GM12878 (cell line): ENCODE data around the gene AGBL1. TPM values are rescaled to one million over a fixed set of nuclear protein-coding genes. Genes with fewer than 3 reads are reported as not detected.

Experiments used
- ATAC-seq: fragments of 200-7000 bp; cut with Tn5 transposase; 3 replicates; pipeline ENCODE4 v1.9.1; 2020; ENCODE audit warnings: mild to moderate bottlenecking, moderate library complexity
- BruUV-seq: library from RNA; stranded (reverse); fragments of 400-500 nt; replicated peaks from 2 replicates; lab custom pipeline; 2021; lab: Mats Ljungman, UMichigan
- CTCF ChIA-PET: fragments of 300-600 bp; sonication (Branson Sonifier 250); formaldehyde crosslinking; extraction: SDS; loops from one replicate; lab custom pipeline; 2021; ENCODE audit warnings: inconsistent platforms; lab: Yijun Ruan, JAX
- POLR2A ChIA-PET: fragments of 350-600 bp; formaldehyde crosslinking; extraction: SDS; loops from one replicate; lab custom pipeline; 2021; ENCODE audit warnings: inconsistent platforms; lab: Charles Lee
- RAD21 ChIA-PET: fragments of 300-600 bp; sonication (Branson Sonifier 250); formaldehyde crosslinking; loops from one replicate; lab custom pipeline; 2023; ENCODE audit warnings: antibody characterized with exemption; ENCODE audit not compliant: unreplicated experiment; lab: Charles Lee
- SMC1A ChIA-PET: fragments of 300-600 bp; sonication (Branson Sonifier 250); formaldehyde crosslinking; loops from one replicate; lab custom pipeline; 2023; ENCODE audit not compliant: unreplicated experiment, uncharacterized antibody; lab: Charles Lee
- DNase-seq: peaks from one replicate; pipeline ENCODE4 v3.0.0-alpha.2; 2011; ENCODE audit warnings: low read depth, low spot score
- FAIRE-seq: peaks from 3 replicates; lab custom pipeline; 2011; peaks lifted over from hg19 to GRCh38; lab: Jason Lieb, UNC
- H2AFZ ChIP-seq: 2 replicates; pipeline ENCODE4 v1.6.0; 2011; ENCODE audit warnings: low read depth, low read length, control low read depth; ENCODE audit not compliant: control insufficient read depth
- H3K27ac ChIP-seq: 2 replicates; pipeline ENCODE4 v1.5.1; 2011; ENCODE audit warnings: control low read depth; ENCODE audit not compliant: control insufficient read depth, insufficient read depth
- H3K27me3 ChIP-seq, 2 experiments: replicated peaks in 1 of 2; 2 replicates each; pipeline versions ENCODE4 v1.6.0 to v1.6.1; 2011; ENCODE audit warnings: low read length in 1 of 2; ENCODE audit not compliant: control insufficient read depth in 2 of 2, insufficient read depth in 2 of 2
- H3K36me3 ChIP-seq, 2 experiments: 2 replicates each; pipeline ENCODE4 v1.5.1; 2011; ENCODE audit warnings: low read length in 1 of 2; ENCODE audit not compliant: control insufficient read depth in 2 of 2, insufficient read depth in 2 of 2
- H3K4me1 ChIP-seq: 2 replicates; pipeline ENCODE4 v1.6.1; 2011; ENCODE audit warnings: mild to moderate bottlenecking, low read length, moderate library complexity, mixed read lengths; ENCODE audit not compliant: control insufficient read depth, insufficient read depth
- H3K4me2 ChIP-seq: 2 replicates; pipeline ENCODE4 v1.6.0; 2011; ENCODE audit warnings: control low read depth; ENCODE audit not compliant: control insufficient read depth, insufficient read depth
- H3K4me3 ChIP-seq: fragments of 200-600 bp; sonication (generic); 2 replicates; pipeline ENCODE4 v1.5.1; 2016
- H3K79me2 ChIP-seq: 2 replicates; pipeline ENCODE4 v1.6.0; 2011; ENCODE audit warnings: low read length; ENCODE audit not compliant: control insufficient read depth, insufficient read depth
- H3K9ac ChIP-seq: 2 replicates; pipeline ENCODE4 v1.8.0; 2011; ENCODE audit warnings: low read length, control low read depth, mixed read lengths; ENCODE audit not compliant: control insufficient read depth, insufficient read depth
- H3K9me3 ChIP-seq: replicated peaks from 3 replicates; pipeline ENCODE4 v1.5.1; 2011; ENCODE audit warnings: mild to moderate bottlenecking, low read length; ENCODE audit not compliant: control insufficient read depth, insufficient read depth
- H4K20me1 ChIP-seq: 2 replicates; pipeline ENCODE4 v1.6.0; 2011; ENCODE audit not compliant: control insufficient read depth, insufficient read depth
- BRCA1 ChIP-seq: IDR thresholded peaks from 2 replicates; pipeline ENCODE4 v1.6.1; 2011; ENCODE audit warnings: low read depth, low read length, improper control_type of control experiment
- CUX1 ChIP-seq: IDR thresholded peaks from 2 replicates; pipeline ENCODE4 v1.6.1; 2012; ENCODE audit warnings: improper control_type of control experiment, low read depth, low read length; ENCODE audit not compliant: insufficient replicate concordance
- JUND ChIP-seq: IDR thresholded peaks from 2 replicates; pipeline ENCODE4 v1.6.1; 2012; ENCODE audit warnings: low read depth, mild to moderate bottlenecking, low read length, improper control_type of control experiment, moderate library complexity
- MEF2B ChIP-seq: fragments of 450-650 bp; IDR thresholded peaks from 2 replicates; pipeline ENCODE4 v1.6.1; 2018; ENCODE audit warnings: mild to moderate bottlenecking, moderate library complexity; ENCODE audit not compliant: partially characterized antibody, poor library complexity, severe bottlenecking
- PAX5 ChIP-seq: IDR thresholded peaks from 2 replicates; pipeline ENCODE4 v1.6.1; 2011; ENCODE audit warnings: low read depth, low read length, borderline replicate concordance
- SMC3 ChIP-seq: IDR thresholded peaks from 2 replicates; pipeline ENCODE4 v1.6.1; 2011; ENCODE audit warnings: low read length, improper control_type of control experiment, borderline replicate concordance
- SPI1 ChIP-seq: IDR thresholded peaks from 2 replicates; pipeline ENCODE4 v1.6.1; 2011; ENCODE audit warnings: low read depth, mild to moderate bottlenecking, low read length, moderate library complexity, borderline replicate concordance; ENCODE audit not compliant: insufficient read depth
- TCF12 ChIP-seq: IDR thresholded peaks from 2 replicates; pipeline ENCODE4 v1.6.1; 2011; ENCODE audit warnings: low read depth, mild to moderate bottlenecking, low read length
- ZNF622 ChIP-seq: fragments of 450-650 bp; IDR thresholded peaks from 2 replicates; pipeline ENCODE4 v1.6.1; 2017; ENCODE audit warnings: mild to moderate bottlenecking, inconsistent platforms
- WGBS: methylation state at CpG from one replicate; pipeline ENCODE4 v1.1.6; 2016; ENCODE audit warnings: low lambda C conversion rate; ENCODE audit not compliant: insufficient replicate concordance, insufficient coverage; ENCODE audit errors: missing lambda C conversion rate; 5-methylcytosine and 5-hydroxymethylcytosine counted together
- in situ Hi-C: fragments of 300-500 bp; cut with MboI; formaldehyde crosslinking; loops from 9 replicates; pipeline ENCODE4 v1.14.3; 2018; ENCODE audit warnings: mixed read lengths
- intact Hi-C: fragments of 100-400 bp; cut with micrococcal nuclease; formaldehyde crosslinking; loops from one replicate; pipeline ENCODE4 v1.14.2; 2022; ENCODE audit not compliant: unreplicated experiment
- polyA plus RNA-seq, 11 experiments: library from polyadenylated mRNA; depleted of rRNA in 4 of 11; unstranded in 6 of 11; stranded (reverse) in 5 of 11; fragments of >200 nt; fragmentation: Nextera tagmentation in 4 of 11; fragmentation: Illumina TruSeq in 1 of 11; extraction: Ambion mirVana in 4 of 11; extraction: Trizol in 1 of 11; gene quantifications; 1 replicate in 1 of 11; 2 replicates in 10 of 11; pipeline versions ENCODE4 v1.2.1 to v1.2.3, GENCODE V29; 2011 to 2016; ENCODE audit warnings: inconsistent platforms in 2 of 11, missing spikeins in 2 of 11, low read depth in 1 of 11
- total RNA-seq, 4 experiments: library from RNA; depleted of rRNA in 3 of 4; stranded (reverse); fragments of >200 nt in 3 of 4; fragmentation: Illumina TruSeq in 1 of 4; extraction: Trizol in 1 of 4; gene quantifications; 2 replicates each; pipeline versions ENCODE4 v1.2.1 to v1.2.3, GENCODE V29; 2013 to 2021
- TF ChIP-seq, protein P1 (sequence below): fragments of 450-650 bp; IDR thresholded peaks from 2 replicates; pipeline ENCODE4 v1.6.1; 2014; ENCODE audit warnings: mild to moderate bottlenecking
- TF ChIP-seq, protein P2 (sequence below), 3 experiments: IDR thresholded peaks in 2 of 3; conservative IDR thresholded peaks in 1 of 3; 2 replicates each; pipeline ENCODE4 v1.5.1; 2011; ENCODE audit warnings: low read depth in 3 of 3, low read length in 3 of 3, mild to moderate bottlenecking in 3 of 3, control low read depth in 2 of 3, moderate library complexity in 2 of 3, inconsistent platforms in 1 of 3, mixed read lengths in 1 of 3; ENCODE audit not compliant: control insufficient read depth in 2 of 3, insufficient read depth in 1 of 3; ENCODE audit errors: extremely low read depth in 1 of 3

Gene AGBL1
- total and polyA plus RNA-seq, 10 of the 15 experiments (the other 5 are each of a cell fraction or from before 2014, with no cell fraction given), result not detected

DNA sequence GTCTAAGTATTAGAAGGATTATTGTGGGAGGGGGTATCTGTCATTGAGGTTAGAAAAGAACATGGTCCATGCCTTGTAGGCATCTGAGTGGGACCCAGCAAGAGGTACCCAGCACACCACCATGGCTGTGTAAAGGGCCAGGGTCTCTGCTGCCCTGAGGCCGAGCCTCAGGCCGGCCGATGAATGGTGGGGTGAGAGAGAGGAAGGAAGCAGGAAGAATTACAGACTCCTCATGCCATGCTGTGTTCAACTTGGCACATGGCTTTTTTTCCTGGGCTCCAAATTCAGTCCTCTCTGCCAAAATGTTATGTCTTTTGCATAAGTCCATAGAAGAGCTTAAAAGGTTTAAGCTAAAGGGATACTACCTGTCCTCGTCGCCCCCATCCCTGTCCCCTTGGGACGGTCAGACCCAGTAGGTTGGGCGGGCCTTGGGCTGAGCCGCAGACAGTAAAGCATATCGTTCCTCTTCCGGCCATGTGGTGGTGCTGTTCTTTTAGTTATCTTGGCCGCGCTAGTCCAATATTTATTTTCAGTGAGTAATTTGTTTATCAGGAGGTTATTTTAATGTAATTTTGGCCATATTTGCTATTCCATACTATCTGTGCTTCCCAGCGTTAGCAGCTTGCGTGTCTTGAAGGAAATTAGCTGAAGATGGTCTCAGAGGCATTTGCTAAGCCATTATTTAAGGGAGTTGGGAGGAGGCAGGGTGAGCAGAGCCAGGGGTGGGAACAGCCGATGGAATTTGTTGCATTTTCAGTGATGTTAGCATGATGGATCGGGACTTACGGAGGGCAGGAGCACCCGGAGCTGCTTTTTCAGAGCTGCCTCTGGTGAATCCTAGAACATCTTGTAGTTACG, 152.4 kb downstream of the AGBL1 start:
- no peaks in the 10 kb centered on the region for H3K36me3 ChIP-seq
- H3K27me3 ChIP-seq, result no peaks in the 10 kb centered on the region
- ATAC-seq (peak; percentile 74), DNase-seq (no peak), FAIRE-seq (peak; percentile 52)
- no peak overlapping the region for H3K9ac ChIP-seq
- H3K4me1 ChIP-seq, result no peaks in the 10 kb centered on the region
- ChIA-PET POLR2A (no interaction called here), SMC1A (interaction anchor here (0.6 to 5.1 kb wide), 7 partner anchors 9 to 511 kb away, joined by 3 to 28 read pairs (median 3); no protein-coding TSS in a partner anchor), CTCF (interaction anchor here (0.6 to 5.0 kb wide), 11 partner anchors 11 to 1076 kb away, joined by 3 to 41 read pairs (median 3); no protein-coding TSS in a partner anchor), RAD21 (interaction anchor here (0.9 to 1.5 kb wide), 2 partner anchors 511 to 512 kb away, joined by 4 to 6 read pairs; no protein-coding TSS in a partner anchor)
- in situ Hi-C loops (no loop called here), intact Hi-C loops (loop anchor here (5.0 kb wide), 1 partner anchor 510 kb away; no protein-coding TSS in a partner anchor)
- no peak overlapping the region for H3K27ac ChIP-seq
- H2AFZ ChIP-seq, result no peak overlapping the region
- H3K4me2 ChIP-seq, result no peak overlapping the region
- WGBS, result 4% methylated on average over 19 of the region's 19 CpGs
- H3K4me3 ChIP-seq, result no peak overlapping the region
- no peaks in the 10 kb centered on the region for H3K9me3 ChIP-seq
- BruUV-seq, result no TSS peak
- H4K20me1 ChIP-seq, result no peaks in the 10 kb centered on the region
- H3K79me2 ChIP-seq, result no peaks in the 10 kb centered on the region
- TF ChIP-seq MEF2B, result no peak
- no peak for TF ChIP-seq TCF12
- no peak for TF ChIP-seq ZNF622
- TF ChIP-seq BRCA1, result no peak
- TF ChIP-seq, protein P1, sequence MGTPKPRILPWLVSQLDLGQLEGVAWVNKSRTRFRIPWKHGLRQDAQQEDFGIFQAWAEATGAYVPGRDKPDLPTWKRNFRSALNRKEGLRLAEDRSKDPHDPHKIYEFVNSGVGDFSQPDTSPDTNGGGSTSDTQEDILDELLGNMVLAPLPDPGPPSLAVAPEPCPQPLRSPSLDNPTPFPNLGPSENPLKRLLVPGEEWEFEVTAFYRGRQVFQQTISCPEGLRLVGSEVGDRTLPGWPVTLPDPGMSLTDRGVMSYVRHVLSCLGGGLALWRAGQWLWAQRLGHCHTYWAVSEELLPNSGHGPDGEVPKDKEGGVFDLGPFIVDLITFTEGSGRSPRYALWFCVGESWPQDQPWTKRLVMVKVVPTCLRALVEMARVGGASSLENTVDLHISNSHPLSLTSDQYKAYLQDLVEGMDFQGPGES, result no peak
- no peak for TF ChIP-seq PAX5
- no peak for TF ChIP-seq JUND
- TF ChIP-seq CUX1, result no peak
- TF ChIP-seq SMC3, result peak; percentile 48; the same call in 1 of the 2 replicates
- TF ChIP-seq, protein P2, sequence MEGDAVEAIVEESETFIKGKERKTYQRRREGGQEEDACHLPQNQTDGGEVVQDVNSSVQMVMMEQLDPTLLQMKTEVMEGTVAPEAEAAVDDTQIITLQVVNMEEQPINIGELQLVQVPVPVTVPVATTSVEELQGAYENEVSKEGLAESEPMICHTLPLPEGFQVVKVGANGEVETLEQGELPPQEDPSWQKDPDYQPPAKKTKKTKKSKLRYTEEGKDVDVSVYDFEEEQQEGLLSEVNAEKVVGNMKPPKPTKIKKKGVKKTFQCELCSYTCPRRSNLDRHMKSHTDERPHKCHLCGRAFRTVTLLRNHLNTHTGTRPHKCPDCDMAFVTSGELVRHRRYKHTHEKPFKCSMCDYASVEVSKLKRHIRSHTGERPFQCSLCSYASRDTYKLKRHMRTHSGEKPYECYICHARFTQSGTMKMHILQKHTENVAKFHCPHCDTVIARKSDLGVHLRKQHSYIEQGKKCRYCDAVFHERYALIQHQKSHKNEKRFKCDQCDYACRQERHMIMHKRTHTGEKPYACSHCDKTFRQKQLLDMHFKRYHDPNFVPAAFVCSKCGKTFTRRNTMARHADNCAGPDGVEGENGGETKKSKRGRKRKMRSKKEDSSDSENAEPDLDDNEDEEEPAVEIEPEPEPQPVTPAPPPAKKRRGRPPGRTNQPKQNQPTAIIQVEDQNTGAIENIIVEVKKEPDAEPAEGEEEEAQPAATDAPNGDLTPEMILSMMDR (IDR thresholded peaks at IDR 0.05 in 2 of 3, conservative IDR thresholded peaks at IDR 0.05 in 1 of 3; ENCODE audit: control insufficient read depth in 2 of 3, extremely low read depth in 1 of 3, insufficient read depth in 1 of 3, low read depth in 3 of 3, low read length in 3 of 3), result peak; percentile 51 to 64 (median 55); a peak in 5 of 6 replicates
- TF ChIP-seq SPI1, result no peak
